IMR-90 (cell line): Measurements from ENCODE around the gene ZDHHC19. TPM values are rescaled to one million over a fixed set of nuclear protein-coding genes. Genes with fewer than 3 reads are reported as not detected.

Source experiments
- ATAC-seq: fragments of 200-7000 bp; cut with Tn5 transposase; 2 replicates; pipeline ENCODE4 v1.9.1; 2020; ENCODE audit warnings: low read depth, mild to moderate bottlenecking, moderate library complexity
- BruUV-seq: library from RNA; stranded (reverse); fragments of 400-500 nt; replicated peaks from 2 replicates; lab custom pipeline; 2021; lab: Mats Ljungman, UMichigan
- CTCF ChIA-PET: fragments of 300-600 bp; formaldehyde crosslinking; extraction: SDS; loops from one replicate; lab custom pipeline; 2021; ENCODE audit warnings: antibody characterized with exemption; lab: Yijun Ruan, JAX
- POLR2A ChIA-PET: fragments of 300-600 bp; sonication (Branson Sonifier 250); formaldehyde crosslinking; loops from one replicate; lab custom pipeline; 2022; ENCODE audit warnings: antibody characterized with exemption; ENCODE audit not compliant: unreplicated experiment; lab: Charles Lee
- DNase-seq: peaks from one replicate; pipeline ENCODE4 v3.0.0; 2013
- H2AFZ ChIP-seq: replicated peaks from 2 replicates; pipeline ENCODE3; 2013; ENCODE audit warnings: low read length, mild to moderate bottlenecking; ENCODE audit not compliant: poor library complexity
- H2AK5ac ChIP-seq: 2 replicates; pipeline ENCODE4 v1.6.1; 2013; ENCODE audit warnings: low read depth, low read length, inconsistent platforms
- H2AK9ac ChIP-seq: replicated peaks from 2 replicates; pipeline ENCODE3; 2013; ENCODE audit warnings: mild to moderate bottlenecking, low read depth, low read length, moderate library complexity; ENCODE audit not compliant: poor library complexity
- H2BK120ac ChIP-seq: 2 replicates; pipeline ENCODE4 v1.6.1; 2013; ENCODE audit warnings: low read depth, low read length, inconsistent platforms
- H2BK15ac ChIP-seq: 3 replicates; pipeline ENCODE4 v1.6.1; 2013; ENCODE audit warnings: low read depth, low read length, inconsistent platforms
- H2BK20ac ChIP-seq: 2 replicates; pipeline ENCODE4 v1.6.1; 2013; ENCODE audit warnings: low read depth, mild to moderate bottlenecking, inconsistent platforms, low read length, moderate library complexity
- H2BK5ac ChIP-seq: 2 replicates; pipeline ENCODE4 v1.6.1; 2013; ENCODE audit warnings: mild to moderate bottlenecking, low read depth, low read length, inconsistent platforms; ENCODE audit not compliant: poor library complexity, severe bottlenecking
- H3K14ac ChIP-seq: replicated peaks from 2 replicates; pipeline ENCODE4 v1.6.1; 2013; ENCODE audit warnings: low read depth, low read length, inconsistent platforms
- H3K18ac ChIP-seq: 2 replicates; pipeline ENCODE4 v1.6.1; 2013; ENCODE audit warnings: low read depth, low read length, control low read depth
- H3K23ac ChIP-seq: 2 replicates; pipeline ENCODE4 v1.6.1; 2013; ENCODE audit warnings: low read depth, low read length, inconsistent platforms
- H3K27ac ChIP-seq: 2 replicates; pipeline ENCODE4 v1.5.1; 2013; ENCODE audit warnings: mild to moderate bottlenecking, control low read depth, low read length; ENCODE audit not compliant: insufficient read depth
- H3K27me3 ChIP-seq: 2 replicates; pipeline ENCODE4 v1.6.1; 2013; ENCODE audit warnings: low read length; ENCODE audit not compliant: control insufficient read depth, insufficient read depth
- H3K36me3 ChIP-seq: 2 replicates; pipeline ENCODE4 v1.6.1; 2013; ENCODE audit warnings: low read length, mixed read lengths; ENCODE audit not compliant: control insufficient read depth, insufficient read depth
- H3K4ac ChIP-seq: 2 replicates; pipeline ENCODE4 v1.6.1; 2013; ENCODE audit warnings: low read depth, low read length, inconsistent platforms
- H3K4me1 ChIP-seq: 2 replicates; pipeline ENCODE4 v1.6.1; 2013; ENCODE audit warnings: low read length, mixed read lengths; ENCODE audit not compliant: control insufficient read depth, insufficient read depth
- H3K4me2 ChIP-seq: 2 replicates; pipeline ENCODE4 v1.6.1; 2013; ENCODE audit warnings: low read depth, mild to moderate bottlenecking, control low read depth, low read length, moderate library complexity
- H3K4me3 ChIP-seq: 2 replicates; pipeline ENCODE4 v1.5.1; 2013; ENCODE audit warnings: low read depth, mild to moderate bottlenecking, control low read depth, low read length, moderate library complexity; ENCODE audit not compliant: insufficient read depth
- H3K56ac ChIP-seq: 2 replicates; pipeline ENCODE4 v1.6.1; 2013; ENCODE audit warnings: low read length, inconsistent platforms; ENCODE audit not compliant: insufficient read depth; ENCODE audit errors: extremely low read depth
- H3K79me1 ChIP-seq, 2 experiments: 2 replicates each; pipeline ENCODE4 v1.6.1; 2013; ENCODE audit warnings: low read length in 2 of 2, inconsistent platforms in 1 of 2, low read depth in 1 of 2
- H3K9ac ChIP-seq: 2 replicates; pipeline ENCODE4 v1.6.1; 2013; ENCODE audit warnings: low read depth, low read length, control low read depth
- H3K9me1 ChIP-seq: 2 replicates; pipeline ENCODE4 v1.6.1; 2013; ENCODE audit warnings: low read length, inconsistent platforms; ENCODE audit not compliant: insufficient read depth
- H3K9me3 ChIP-seq: 2 replicates; pipeline ENCODE4 v1.6.1; 2013; ENCODE audit warnings: low read length; ENCODE audit not compliant: control insufficient read depth, insufficient read depth
- H4K20me1 ChIP-seq: 2 replicates; pipeline ENCODE4 v1.6.1; 2013; ENCODE audit warnings: low read length, inconsistent platforms; ENCODE audit not compliant: insufficient read depth
- H4K5ac ChIP-seq: 2 replicates; pipeline ENCODE4 v1.6.1; 2013; ENCODE audit warnings: mild to moderate bottlenecking, low read depth, low read length, control low read depth
- H4K8ac ChIP-seq, 2 experiments: 2 replicates each; pipeline ENCODE4 v1.6.1; 2013; ENCODE audit warnings: low read depth in 2 of 2, low read length in 2 of 2, control low read depth in 1 of 2, inconsistent platforms in 1 of 2
- H4K91ac ChIP-seq: 2 replicates; pipeline ENCODE4 v1.6.1; 2013; ENCODE audit warnings: low read depth, low read length, inconsistent platforms; ENCODE audit not compliant: insufficient read depth
- POLR2A ChIP-seq: IDR thresholded peaks from 2 replicates; pipeline ENCODE4 v1.6.1; 2012; ENCODE audit warnings: mild to moderate bottlenecking, low read depth, low read length
- RAD21 ChIP-seq: IDR thresholded peaks from 2 replicates; pipeline ENCODE4 v1.6.1; 2012; ENCODE audit warnings: low read length, improper control_type of control experiment
- USF2 ChIP-seq: fragments of 150-350 bp; IDR thresholded peaks from 2 replicates; pipeline ENCODE4 v1.6.1; 2017; ENCODE audit warnings: mild to moderate bottlenecking, antibody characterized with exemption, low read length, low read depth
- WGBS, 2 experiments: methylation state at CpG; one replicate each; pipeline versions ENCODE4 v1.1.5 to v1.1.7; 2013; ENCODE audit warnings: missing lambda C conversion rate in 2 of 2; ENCODE audit not compliant: insufficient read length in 1 of 2; ENCODE audit errors: extremely low coverage in 2 of 2; 5-methylcytosine and 5-hydroxymethylcytosine counted together
- dilution Hi-C: fragments of 300-500 bp; cut with HindIII; formaldehyde crosslinking; loops from one replicate; pipeline ENCODE4 v1.14.3; 2018; ENCODE audit warnings: low sequenced_read_pairs; ENCODE audit not compliant: unreplicated experiment
- in situ Hi-C: fragments of 300-500 bp; cut with MboI; formaldehyde crosslinking; loops from 3 replicates; pipeline ENCODE4 v1.14.3; 2019; ENCODE audit warnings: low sequenced_read_pairs, inconsistent platforms, mixed read lengths
- intact Hi-C: fragments of 100-400 bp; cut with micrococcal nuclease; formaldehyde crosslinking; loops from 2 replicates; pipeline ENCODE4 v1.10.0; 2022
- polyA plus RNA-seq, 3 experiments: library from polyadenylated mRNA; depleted of rRNA; stranded (reverse); fragments of >200 nt; gene quantifications; 2 replicates each; pipeline ENCODE4 v1.2.3, GENCODE V29; 2012; ENCODE audit warnings: low replicate concordance in 1 of 3
- total RNA-seq: library from RNA; depleted of rRNA; stranded (reverse); fragments of >200 nt; gene quantifications from 2 replicates; pipeline ENCODE4 v1.2.3, GENCODE V29; 2012

ZDHHC19 gene
- total and polyA plus RNA-seq, 2 of the 4 experiments (the other 2 are of a cell fraction), result 0.09 TPM; not detected in 1

- intact Hi-C loops (no loop called here), in situ Hi-C loops (no loop called here), dilution Hi-C loops (loop anchor here (25.0 kb wide), 1 partner anchor 119 kb away; no protein-coding TSS in a partner anchor)
- H2AK9ac ChIP-seq, result no peak overlapping the region
- peaks cover 3% of the 10 kb centered on the region; the same call in 1 of the 2 replicates for H3K4me1 ChIP-seq
- no peak overlapping the region for H2BK15ac ChIP-seq
- H4K5ac ChIP-seq, result no peak overlapping the region
- H2AK5ac ChIP-seq, result no peak overlapping the region
- H2AFZ ChIP-seq, result no peak overlapping the region
- WGBS, 2 experiments, result 69% methylated on average over 4 of the region's 10 CpGs; no CpG with 5 or more reads in 1 of the 2 experiments
- no peaks in the 10 kb centered on the region for H3K9me3 ChIP-seq
- ChIA-PET POLR2A (no interaction called here), CTCF (no interaction called here)
- no peak overlapping the region for H3K4me2 ChIP-seq
- H3K36me3 ChIP-seq, result no peaks in the 10 kb centered on the region
- H2BK5ac ChIP-seq, result no peak overlapping the region
- H2BK120ac ChIP-seq, result no peak overlapping the region
- H4K8ac ChIP-seq, result no peak overlapping the region
- no peak overlapping the region for H3K4me3 ChIP-seq
- ATAC-seq (no peak), DNase-seq (no peak)
- no peak overlapping the region for H3K56ac ChIP-seq
- no peak overlapping the region for H3K18ac ChIP-seq
- no peak overlapping the region for H3K27ac ChIP-seq
- no peak overlapping the region for H3K4ac ChIP-seq
- no peak overlapping the region for H3K23ac ChIP-seq
- H2BK20ac ChIP-seq, result no peak overlapping the region
- H3K79me1 ChIP-seq, result no peaks in the 10 kb centered on the region
- no TSS peak for BruUV-seq
- no peak overlapping the region for H3K14ac ChIP-seq
- TF ChIP-seq USF2, result no peak
- no peak for TF ChIP-seq RAD21
- no peak for TF ChIP-seq POLR2A
- no peaks in the 10 kb centered on the region for H3K9me1 ChIP-seq
- H4K91ac ChIP-seq, result no peak overlapping the region
- 0 out of 2 replicates have a peak, but pooled peaks cover 2% of the 10 kb centered on the region for H3K27me3 ChIP-seq
- H3K9ac ChIP-seq, result no peak overlapping the region
- H4K20me1 ChIP-seq, result no peaks in the 10 kb centered on the region
These were observed 30.1 kb downstream of the ZDHHC19 start for GRCh38 chr3:196181127-196181546.
